GM19099 (cell line): ENCODE data around the gene AMER3.

Experiments
- POLR2A ChIP-seq: IDR thresholded peaks from 3 replicates; pipeline ENCODE4 v1.6.1; 2011; ENCODE audit warnings: low read depth; ENCODE audit not compliant: insufficient read length; ENCODE audit errors: extremely low read depth

Gene AMER3

GRCh38 chr2:130814931-130815680 is 59.8 kb downstream of the AMER3 start:
- no peak for TF ChIP-seq POLR2A
